Glomerular endothelial cell (primary cell): ENCODE measurements around the gene ATG7. TPM values are rescaled to one million over a fixed set of nuclear protein-coding genes. Genes with fewer than 3 reads are reported as not detected.

ENCODE experiments used
- DNase-seq: peaks from one replicate; pipeline ENCODE4 v3.0.0-alpha.2; 2011; ENCODE audit warnings: low read depth, low spot score; ENCODE audit errors: extremely low read depth
- total RNA-seq: library from RNA; depleted of rRNA; stranded (reverse); fragments of >200 nt; gene quantifications from 2 replicates; pipeline ENCODE4 v1.2.3, GENCODE V29; 2015

The ATG7 gene
- total RNA-seq, 1 donor from 2014 or later, result 53.6 TPM

- DNase-seq, result no peak
These were observed 274.6 kb downstream of the ATG7 start for GRCh38 chr3:11546657-11547302.

GRCh38 chr3:11547498-11547897 is 275.3 kb downstream of the ATG7 start:
- no peak for DNase-seq

- no peak for DNase-seq
These were observed 276.5 kb downstream of the ATG7 start for GRCh38 chr3:11548721-11549131.

- no peak for DNase-seq
These were observed 277.5 kb downstream of the ATG7 start for GRCh38 chr3:11549580-11550140.

GRCh38 chr3:11551036-11551435 is 278.8 kb downstream of the ATG7 start:
- no peak for DNase-seq

GRCh38 chr3:11552289-11553264 is 280.4 kb downstream of the ATG7 start:
- no peak for DNase-seq

- no peak for DNase-seq
These were observed 281.4 kb downstream of the ATG7 start for GRCh38 chr3:11553436-11554235.

GRCh38 chr3:11554236-11554610 is 282.0 kb downstream of the ATG7 start:
- DNase-seq, result no peak

- no peak for DNase-seq
These were observed 282.5 kb downstream of the ATG7 start for GRCh38 chr3:11554666-11555065.

- no peak for DNase-seq
These were observed 283.1 kb downstream of the ATG7 start for GRCh38 chr3:11555211-11555782.

- DNase-seq, result no peak
These were observed 283.9 kb downstream of the ATG7 start for GRCh38 chr3:11555881-11556633.

GRCh38 chr3:11556851-11557644 is 284.9 kb downstream of the ATG7 start:
- DNase-seq, result no peak

- DNase-seq, result no peak
These were observed 285.8 kb downstream of the ATG7 start for GRCh38 chr3:11558002-11558401.

GRCh38 chr3:11558411-11558903 is 286.3 kb downstream of the ATG7 start:
- no peak for DNase-seq

- no peak for DNase-seq
These were observed 287.0 kb downstream of the ATG7 start for GRCh38 chr3:11558918-11559815.

GRCh38 chr3:11559816-11560633 is 287.8 kb downstream of the ATG7 start:
- no peak for DNase-seq

GRCh38 chr3:11560746-11561145 is 288.5 kb downstream of the ATG7 start:
- DNase-seq, result no peak
